ENCODE measurements around the gene MED16. TPM values are rescaled to one million over a fixed set of nuclear protein-coding genes. Genes with fewer than 3 reads are reported as not detected.

The MED16 gene
- total and polyA plus RNA-seq, 8 donors, result 23.0 to 147 (median 35.5) TPM

- peak in 1 of 4 donors; percentile 5 for ATAC-seq
- no peak for FAIRE-seq
Measured at GRCh38 chr19:900302-901111, 7.5 kb upstream of the MED16 start.

GRCh38 chr19:900043-900301 lies 7.0 kb upstream of the MED16 start:
- intact Hi-C loops (cut with DNase I), result no loop called here
- no peaks in the 10 kb centered on the region for H3K9me3 ChIP-seq
- peaks cover 0 to 5% (median 3%) of the 10 kb centered on the region in 3 donors for H3K36me3 ChIP-seq
- peak in 2 of 6 donors; percentile 54 to 62 for DNase-seq
- TF ChIP-seq CTCF (IDR thresholded peaks at IDR 0.05), result no peak
- no peak for FAIRE-seq
- no peak for ATAC-seq
- no peaks in the 10 kb centered on the region for H3K27me3 ChIP-seq
- H3K27ac ChIP-seq, result no peak overlapping the region
- H3K4me1 ChIP-seq, result no peaks in the 10 kb centered on the region
- H3K4me3 ChIP-seq, result no peak overlapping the region
- 89 to 93% methylated on average over 13 to 15 of the region's 15 CpGs for WGBS, 2 donors

More at GRCh38 chr19:900302-901111, 7.5 kb upstream of the MED16 start:
- H3K9me3 ChIP-seq, result no peaks in the 10 kb centered on the region
- H3K4me1 ChIP-seq, result no peaks in the 10 kb centered on the region
- peaks cover 0 to 5% (median 3%) of the 10 kb centered on the region in 3 donors for H3K36me3 ChIP-seq
- WGBS, 2 donors, result 81 to 82% methylated on average over 25 to 30 of the region's 30 CpGs
- no peak overlapping the region for H3K27ac ChIP-seq
- intact Hi-C loops (cut with DNase I), result no loop called here
- no peak for TF ChIP-seq CTCF (IDR thresholded peaks at IDR 0.05)
- H3K4me3 ChIP-seq, result no peak overlapping the region
- H3K27me3 ChIP-seq, result no peaks in the 10 kb centered on the region
- peak in 2 of 6 donors; percentile 55 to 66 for DNase-seq

- H3K9me3 ChIP-seq, result no peaks in the 10 kb centered on the region
- no peak overlapping the region for H3K27ac ChIP-seq
- peak in 2 of 6 donors; percentile 52 to 67 for DNase-seq
- no peak for TF ChIP-seq CTCF (IDR thresholded peaks at IDR 0.05)
- intact Hi-C loops (cut with DNase I), result no loop called here
- H3K4me3 ChIP-seq, result no peak overlapping the region
- H3K36me3 ChIP-seq, result peaks cover 0 to 5% (median 3%) of the 10 kb centered on the region in 3 donors
- no peak for FAIRE-seq
- ATAC-seq, result no peak
- H3K4me1 ChIP-seq, result no peaks in the 10 kb centered on the region
- no peaks in the 10 kb centered on the region for H3K27me3 ChIP-seq
- WGBS, 2 donors, result 92 to 93% methylated on average over 32 of the region's 32 CpGs
Measured at GRCh38 chr19:899336-900042, 6.5 kb upstream of the MED16 start.

- Histone ChIP-seq H3K4me3 (no peak overlapping the region), H3K36me3 (peaks cover 0 to 5% (median 3%) of the 10 kb centered on the region in 3 donors), H3K27ac (no peak overlapping the region), H3K27me3 (no peaks in the 10 kb centered on the region), H3K4me1 (no peaks in the 10 kb centered on the region), H3K9me3 (no peaks in the 10 kb centered on the region)
- FAIRE-seq (no peak), DNase-seq (peak in 1 of 6 donors; percentile 81), ATAC-seq (peak in 2 of 4 donors; percentile 23 to 31)
- intact Hi-C loops (cut with DNase I), result no loop called here
- WGBS, 2 donors, result 83 to 87% methylated on average over 20 of the region's 20 CpGs
- TF ChIP-seq CTCF (IDR thresholded peaks at IDR 0.05), result no peak
Measured at GRCh38 chr19:898663-899062, 5.7 kb upstream of the MED16 start.

Measured in pancreas (tissue), 10 donors.